BJ (cell line): ENCODE results near the gene HNRNPD. TPM values are rescaled to one million over a fixed set of nuclear protein-coding genes. Genes with fewer than 3 reads are reported as not detected.

Experiments
- CTCF ChIA-PET: fragments of 350-600 bp; formaldehyde crosslinking; extraction: SDS; loops from one replicate; lab custom pipeline; 2021; ENCODE audit warnings: antibody characterized with exemption, inconsistent platforms; lab: Yijun Ruan, JAX
- POLR2A ChIA-PET: fragments of 300-600 bp; sonication (Branson Sonifier 250); formaldehyde crosslinking; extraction: SDS; loops from one replicate; lab custom pipeline; 2021; ENCODE audit warnings: antibody characterized with exemption; lab: Charles Lee
- DNase-seq: peaks from one replicate; pipeline ENCODE4 v3.0.0-alpha.2; 2011; ENCODE audit warnings: low read depth
- H3K27me3 ChIP-seq: 2 replicates; pipeline ENCODE4 v1.6.0; 2011; ENCODE audit warnings: low read length; ENCODE audit not compliant: control insufficient read depth, insufficient read depth
- H3K36me3 ChIP-seq: 2 replicates; pipeline ENCODE4 v1.5.1; 2011; ENCODE audit warnings: low read length; ENCODE audit not compliant: control insufficient read depth, insufficient read depth
- H3K4me3 ChIP-seq: 2 replicates; pipeline ENCODE4 v1.5.1; 2011; ENCODE audit warnings: low read depth, mild to moderate bottlenecking, control low read depth, low read length
- polyA plus RNA-seq: library from polyadenylated mRNA; depleted of rRNA; stranded (reverse); fragments of >200 nt; gene quantifications from 2 replicates; pipeline ENCODE4 v1.2.3, GENCODE V29; 2011
- TF ChIP-seq, protein P1 (sequence below): IDR thresholded peaks from 2 replicates; pipeline ENCODE4 v1.5.1; 2011; ENCODE audit warnings: low read depth, mild to moderate bottlenecking, control low read depth, inconsistent platforms, low read length, moderate library complexity; ENCODE audit not compliant: insufficient read depth

The HNRNPD gene
- polyA plus RNA-seq, 1 experiment = 40.5 TPM

DNA sequence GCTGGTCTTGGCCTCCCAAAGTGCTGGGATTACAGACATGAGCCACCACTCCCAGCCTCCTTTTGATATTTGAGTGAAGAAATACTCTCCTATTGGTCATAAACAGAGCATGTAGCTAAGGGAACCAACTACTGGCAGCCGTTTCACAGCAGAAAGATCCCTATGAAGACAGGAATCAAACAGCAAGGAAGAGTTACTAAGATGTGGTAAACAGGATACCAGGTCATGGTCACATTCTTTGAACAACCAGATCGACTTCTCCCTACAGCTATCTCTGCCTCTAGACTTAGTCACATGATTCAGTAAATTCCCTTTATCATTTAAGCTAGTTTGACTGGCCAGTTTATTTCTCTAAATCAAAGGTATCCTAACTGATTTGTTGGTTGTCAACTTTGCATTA, 9.0 kb upstream of the HNRNPD start:
- ChIA-PET CTCF (interaction anchor here (0.5 to 1.1 kb wide), 2 partner anchors 22 to 46 kb away, joined by 3 to 4 read pairs; no protein-coding TSS in a partner anchor), POLR2A (no interaction called here)
- no peaks in the 10 kb centered on the region for H3K36me3 ChIP-seq
- H3K4me3 ChIP-seq = no peak overlapping the region
- DNase-seq = no peak
- TF ChIP-seq, protein P1, sequence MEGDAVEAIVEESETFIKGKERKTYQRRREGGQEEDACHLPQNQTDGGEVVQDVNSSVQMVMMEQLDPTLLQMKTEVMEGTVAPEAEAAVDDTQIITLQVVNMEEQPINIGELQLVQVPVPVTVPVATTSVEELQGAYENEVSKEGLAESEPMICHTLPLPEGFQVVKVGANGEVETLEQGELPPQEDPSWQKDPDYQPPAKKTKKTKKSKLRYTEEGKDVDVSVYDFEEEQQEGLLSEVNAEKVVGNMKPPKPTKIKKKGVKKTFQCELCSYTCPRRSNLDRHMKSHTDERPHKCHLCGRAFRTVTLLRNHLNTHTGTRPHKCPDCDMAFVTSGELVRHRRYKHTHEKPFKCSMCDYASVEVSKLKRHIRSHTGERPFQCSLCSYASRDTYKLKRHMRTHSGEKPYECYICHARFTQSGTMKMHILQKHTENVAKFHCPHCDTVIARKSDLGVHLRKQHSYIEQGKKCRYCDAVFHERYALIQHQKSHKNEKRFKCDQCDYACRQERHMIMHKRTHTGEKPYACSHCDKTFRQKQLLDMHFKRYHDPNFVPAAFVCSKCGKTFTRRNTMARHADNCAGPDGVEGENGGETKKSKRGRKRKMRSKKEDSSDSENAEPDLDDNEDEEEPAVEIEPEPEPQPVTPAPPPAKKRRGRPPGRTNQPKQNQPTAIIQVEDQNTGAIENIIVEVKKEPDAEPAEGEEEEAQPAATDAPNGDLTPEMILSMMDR = no peak
- no peaks in the 10 kb centered on the region for H3K27me3 ChIP-seq

DNA sequence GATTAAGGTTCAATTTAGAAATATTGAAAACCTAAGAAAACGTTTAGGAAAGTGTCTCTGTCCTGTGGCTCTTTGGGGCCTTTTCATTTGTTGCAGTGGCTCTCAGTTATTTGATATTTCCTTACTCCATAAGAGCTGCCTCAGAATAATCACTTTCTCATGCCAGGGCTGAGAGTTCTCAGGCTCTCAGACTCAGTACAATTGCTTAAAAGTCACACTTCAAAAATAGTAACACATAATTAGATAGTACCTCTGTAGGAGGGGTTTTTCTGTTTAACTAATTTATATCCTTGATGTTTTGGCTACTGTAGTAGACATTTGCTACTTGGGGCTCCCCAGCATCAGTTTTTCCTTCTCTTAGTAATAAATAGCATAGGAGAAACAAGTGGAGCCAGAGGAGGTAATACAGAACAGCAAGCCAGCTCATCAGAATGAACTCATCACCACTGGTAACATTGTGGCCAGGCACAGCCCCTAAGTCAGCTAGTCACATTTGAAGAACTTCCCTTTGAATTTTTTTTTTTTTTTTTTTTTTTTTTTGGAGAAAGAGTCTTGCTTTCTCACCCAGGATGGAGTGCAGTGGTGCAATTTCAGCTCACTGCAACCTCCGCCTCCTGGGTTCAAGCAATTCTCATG, 8.0 kb upstream of the HNRNPD start:
- ChIA-PET CTCF (interaction anchor here (2.0 kb wide), 1 partner anchor 20 kb away, joined by 5 read pairs; no protein-coding TSS in a partner anchor), POLR2A (interaction anchor here (0.6 kb wide), 2 partner anchors 21 to 134 kb away, joined by 3 to 10 read pairs; no protein-coding TSS in a partner anchor)
- DNase-seq = no peak
- Histone ChIP-seq H3K4me3 (no peak overlapping the region), H3K36me3 (no peaks in the 10 kb centered on the region), H3K27me3 (no peaks in the 10 kb centered on the region)
- TF ChIP-seq, protein P1 = no peak

DNA sequence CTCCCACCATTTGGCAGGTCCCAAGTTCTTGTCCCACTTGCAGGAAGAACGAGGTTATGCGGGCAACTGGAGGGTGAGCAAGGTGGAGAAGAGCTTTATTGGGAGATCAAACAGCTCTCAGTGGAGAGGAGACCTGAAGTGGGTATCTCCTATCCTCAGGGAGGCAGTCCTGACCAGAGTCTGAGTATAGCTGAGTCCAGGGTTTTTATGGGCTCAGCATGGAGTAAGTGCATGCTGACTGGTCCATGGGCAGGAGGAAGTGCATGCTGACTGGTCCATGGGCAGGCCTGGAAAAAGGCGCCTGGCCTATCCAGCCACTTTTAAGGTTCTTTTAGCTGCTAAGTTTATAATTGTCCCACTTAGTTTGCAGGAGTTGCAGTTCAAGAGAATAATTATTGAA, 7.4 kb upstream of the HNRNPD start:
- TF ChIP-seq, protein P1 = no peak
- Histone ChIP-seq H3K4me3 (no peak overlapping the region), H3K36me3 (no peaks in the 10 kb centered on the region), H3K27me3 (no peaks in the 10 kb centered on the region)
- CTCF ChIA-PET = interaction anchor here (0.9 to 2.0 kb wide), 2 partner anchors 17 to 20 kb away, joined by 3 to 5 read pairs; no protein-coding TSS in a partner anchor
- DNase-seq = no peak
- POLR2A ChIA-PET = no interaction called here

DNA sequence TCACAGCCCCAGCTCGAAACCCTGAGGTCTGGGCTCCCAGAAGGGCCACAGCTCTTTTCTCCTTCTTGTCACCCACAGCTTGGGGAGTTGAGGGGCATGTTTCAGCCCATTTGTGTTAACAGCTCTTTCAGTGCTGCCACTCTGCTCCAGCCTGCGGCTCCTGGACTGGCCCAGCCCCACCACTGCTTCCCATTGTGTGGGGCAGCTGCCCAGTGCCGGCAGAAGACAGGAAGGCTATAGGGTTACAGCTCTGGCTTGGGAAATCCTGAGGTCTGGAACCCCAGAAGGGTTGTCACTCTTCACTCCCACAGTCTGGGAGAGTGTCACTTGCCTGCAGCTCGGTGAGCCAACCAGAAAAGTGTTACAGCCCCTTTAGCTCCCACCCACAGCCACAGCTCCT, 7.0 kb upstream of the HNRNPD start:
- DNase-seq = no peak
- H3K27me3 ChIP-seq = no peaks in the 10 kb centered on the region
- TF ChIP-seq, protein P1 = no peak
- no peak overlapping the region for H3K4me3 ChIP-seq
- H3K36me3 ChIP-seq = no peaks in the 10 kb centered on the region
- CTCF ChIA-PET = interaction anchor here (0.8 to 2.0 kb wide), 3 partner anchors 17 to 48 kb away, joined by 3 to 5 read pairs (median 4); no protein-coding TSS in a partner anchor
- POLR2A ChIA-PET = no interaction called here

DNA sequence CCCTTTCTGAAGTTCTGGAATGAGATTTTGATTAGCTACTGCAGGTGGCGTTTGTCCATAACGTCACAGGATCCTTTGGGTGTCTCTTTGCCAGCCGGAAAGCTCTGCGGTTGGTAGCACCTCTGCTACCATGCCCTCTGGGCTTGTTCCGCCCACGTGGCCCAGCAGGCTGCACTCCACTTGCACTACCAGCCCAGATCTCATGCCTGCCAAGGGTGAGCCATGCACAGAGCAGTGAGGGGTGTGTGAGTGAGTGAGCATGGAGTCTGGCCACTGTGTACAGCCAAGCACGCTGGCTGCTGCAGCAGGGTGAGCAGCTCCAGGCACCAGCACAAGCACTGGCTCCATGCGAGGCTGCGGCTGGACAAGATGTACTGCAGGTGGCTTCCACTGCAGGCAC, 6.6 kb upstream of the HNRNPD start:
- POLR2A ChIA-PET = no interaction called here
- CTCF ChIA-PET = interaction anchor here (0.8 to 2.0 kb wide), 4 partner anchors 12 to 49 kb away, joined by 3 to 5 read pairs (median 4); no protein-coding TSS in a partner anchor
- no peaks in the 10 kb centered on the region for H3K27me3 ChIP-seq

More for the DNA sequence above, 6.6 kb upstream of the HNRNPD start:
- Histone ChIP-seq H3K36me3 (no peaks in the 10 kb centered on the region), H3K4me3 (no peak overlapping the region)
- no peak for DNase-seq
- TF ChIP-seq, protein P1 = no peak
